SH-SY5Y (cell line): ENCODE results near the gene FARP2.

Experiments used
- GATA2 ChIP-seq: IDR thresholded peaks from 2 replicates; pipeline ENCODE4 v1.6.1; 2011; ENCODE audit warnings: mild to moderate bottlenecking, low read depth, low read length
- GATA3 ChIP-seq: IDR thresholded peaks from 2 replicates; pipeline ENCODE4 v1.6.1; 2011; ENCODE audit warnings: low read depth, mild to moderate bottlenecking, low read length, moderate library complexity

DNA sequence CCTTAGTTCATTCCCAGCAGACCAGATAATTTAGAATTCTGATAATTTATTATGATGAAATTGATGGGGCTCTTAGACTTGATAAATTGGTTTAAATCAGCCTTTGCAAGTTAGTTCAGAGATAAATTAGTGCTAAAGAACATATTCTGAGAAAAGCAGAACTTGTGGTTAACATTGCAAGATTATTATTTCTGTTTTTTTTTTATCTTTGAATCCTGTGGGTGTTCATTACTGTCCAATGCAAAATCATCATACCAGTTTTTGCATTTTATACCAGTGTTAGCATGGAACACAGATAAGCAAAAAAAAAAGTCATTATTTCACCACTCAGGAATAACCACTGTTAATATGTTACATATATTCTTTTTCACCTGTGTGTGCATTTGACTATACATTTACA is 31.3 kb upstream of the FARP2 start:
- TF ChIP-seq GATA2 (no peak), GATA3 (no peak)
